Forelimb muscle (tissue), 1 donor: ENCODE data around the gene WDR70. TPM values are rescaled to one million over a fixed set of nuclear protein-coding genes. Genes with fewer than 3 reads are reported as not detected.
"Not testable (repeated sequence)": the region's sequence is repeated elsewhere in the genome, so short reads cannot be mapped to it uniquely, and the experiment has no call there.

Experiments
- DNase-seq: peaks from one replicate; pipeline ENCODE4 v3.0.0-alpha.2; 2013; ENCODE audit warnings: low read depth
- polyA plus RNA-seq: library from polyadenylated mRNA; unstranded; fragments of 120-200 nt; gene quantifications from one replicate; pipeline ENCODE4 v1.2.1, GENCODE V29; 2013; ENCODE audit not compliant: insufficient read length

Gene WDR70
- polyA plus RNA-seq, 1 donor = 27.8 TPM

DNA sequence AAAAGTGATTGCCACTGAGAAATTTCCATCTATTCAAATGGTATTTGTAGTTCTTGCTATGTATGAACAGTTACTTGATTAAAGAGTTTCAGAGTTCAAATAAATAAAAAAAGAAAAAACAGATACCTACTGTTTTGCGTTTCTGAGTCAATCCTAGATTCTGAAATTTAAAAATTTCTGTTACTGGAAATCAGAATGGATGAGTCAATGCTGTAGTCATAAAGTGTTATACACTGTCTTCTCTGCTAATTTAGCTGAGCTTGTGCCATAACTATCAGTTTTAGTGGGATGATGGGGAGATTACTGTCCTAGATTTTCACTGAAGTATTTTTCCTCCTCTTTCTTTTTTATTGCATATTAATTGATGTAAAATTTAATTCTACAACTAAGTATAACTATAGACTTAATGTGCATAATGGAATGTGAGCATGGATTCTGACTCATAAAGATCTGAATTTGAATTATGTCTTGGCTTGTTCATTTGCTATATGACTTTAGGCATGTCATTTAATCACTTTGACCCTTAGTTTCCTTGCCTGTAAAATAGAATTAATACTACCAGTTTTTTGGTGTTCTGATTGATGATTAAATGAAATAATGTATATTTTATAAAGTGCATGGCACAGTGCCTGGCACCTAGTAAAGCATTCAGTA lies 75.4 kb downstream of the WDR70 start:
- DNase-seq = not testable (repeated sequence)

DNA sequence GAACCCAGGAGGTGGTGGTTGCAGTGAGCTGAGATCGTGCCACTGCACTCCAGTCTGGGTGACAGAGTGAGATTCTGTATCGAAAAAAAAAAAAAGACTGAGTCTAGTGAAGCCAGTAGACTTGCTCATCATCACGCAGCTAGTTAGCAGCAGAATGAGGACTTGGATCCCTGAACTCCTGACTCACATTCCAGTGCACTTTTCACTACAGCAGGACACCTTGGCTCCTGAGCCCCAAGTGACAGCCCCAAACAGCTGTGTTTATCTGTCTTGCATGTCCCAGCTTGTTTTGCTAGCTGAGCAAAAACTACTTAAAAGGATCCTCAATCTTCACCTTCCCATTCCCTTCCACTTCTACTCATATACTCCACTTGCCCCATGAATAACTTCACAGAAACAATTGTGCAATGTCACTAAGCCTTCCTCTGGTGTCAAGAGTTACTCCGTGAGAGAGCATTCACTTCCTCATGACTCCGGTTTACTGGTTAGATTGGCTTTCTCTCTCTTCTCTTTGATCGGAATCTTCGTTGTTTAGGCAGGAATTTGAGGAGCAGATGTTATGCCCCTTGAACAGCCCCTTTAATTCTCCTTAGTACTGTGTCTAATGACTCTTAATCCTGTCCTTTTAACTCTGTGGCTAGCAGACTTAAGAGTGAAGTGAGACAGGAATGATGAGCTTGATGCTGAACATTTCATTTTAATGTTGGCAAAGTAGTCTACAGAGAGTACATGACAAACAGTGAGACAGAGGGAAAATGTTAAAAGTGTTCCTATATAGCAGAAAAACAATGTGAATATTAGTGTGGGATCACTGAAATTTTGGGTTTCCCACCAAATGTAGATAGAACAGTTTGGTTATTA lies 84.3 kb downstream of the WDR70 start:
- not testable (repeated sequence) for DNase-seq

DNA sequence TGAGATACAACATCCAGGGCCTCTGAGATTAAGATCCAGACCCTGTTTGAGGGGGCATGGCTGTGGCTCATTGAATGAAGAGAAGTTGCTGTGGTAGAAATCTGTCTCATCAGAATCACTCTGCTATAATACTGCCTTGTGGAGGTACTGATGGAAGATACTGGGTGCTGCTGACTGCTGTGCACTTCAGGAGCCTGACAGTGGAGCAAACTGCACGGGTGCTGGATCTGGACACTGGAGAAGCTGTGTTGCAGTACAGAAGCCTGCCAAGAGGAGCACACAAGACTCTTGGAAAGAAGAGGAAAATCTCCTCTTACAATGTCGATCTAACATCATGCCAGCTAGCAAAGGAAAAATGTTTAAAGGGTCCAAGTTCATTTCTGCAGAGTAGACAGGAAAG lies 85.5 kb downstream of the WDR70 start:
- DNase-seq = not testable (repeated sequence)

DNA sequence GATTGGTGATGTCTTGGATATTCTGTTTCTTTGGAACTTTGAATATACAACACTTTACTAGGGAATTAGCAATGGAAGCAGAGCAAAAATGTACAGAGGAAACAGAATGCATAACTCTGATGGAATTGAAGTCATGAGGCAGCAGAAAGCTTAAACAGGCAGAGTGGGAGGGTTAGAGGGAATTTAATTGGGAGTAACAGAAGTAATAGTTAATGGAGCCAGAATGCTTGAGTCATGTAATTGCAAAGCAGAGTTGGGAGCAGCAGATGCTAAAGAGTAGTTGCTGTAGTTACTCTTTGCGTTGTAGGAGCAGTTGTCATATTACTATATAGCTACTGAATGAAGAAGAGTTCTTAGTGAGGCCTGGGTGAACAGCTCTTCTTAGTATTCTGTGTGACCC lies 90.3 kb downstream of the WDR70 start:
- DNase-seq = not testable (repeated sequence)

DNA sequence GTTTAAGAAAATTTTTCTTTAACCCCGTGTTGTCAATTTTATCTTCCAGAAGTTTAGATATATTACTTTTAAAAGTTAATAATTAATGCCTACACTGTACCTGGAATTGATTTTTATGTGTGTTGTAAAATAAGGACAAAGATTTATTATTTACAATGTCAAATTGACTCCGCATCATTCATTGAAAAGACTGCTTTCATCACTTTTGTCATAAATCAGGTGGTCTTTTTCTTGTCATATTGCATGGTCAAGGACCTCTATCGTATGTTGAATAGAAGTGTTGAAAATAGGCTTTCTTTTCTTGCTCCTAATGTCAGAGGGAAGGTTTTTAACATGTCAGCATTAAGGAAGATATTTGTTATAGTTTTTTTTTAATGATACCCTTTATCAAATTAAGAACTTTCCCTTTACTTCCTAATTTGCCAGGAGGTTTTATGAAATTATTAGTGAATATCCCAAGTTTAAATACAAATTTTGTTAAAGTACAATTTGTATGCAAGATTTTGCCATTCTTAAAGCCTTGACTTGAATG lies 92.6 kb downstream of the WDR70 start:
- DNase-seq = no peak

DNA sequence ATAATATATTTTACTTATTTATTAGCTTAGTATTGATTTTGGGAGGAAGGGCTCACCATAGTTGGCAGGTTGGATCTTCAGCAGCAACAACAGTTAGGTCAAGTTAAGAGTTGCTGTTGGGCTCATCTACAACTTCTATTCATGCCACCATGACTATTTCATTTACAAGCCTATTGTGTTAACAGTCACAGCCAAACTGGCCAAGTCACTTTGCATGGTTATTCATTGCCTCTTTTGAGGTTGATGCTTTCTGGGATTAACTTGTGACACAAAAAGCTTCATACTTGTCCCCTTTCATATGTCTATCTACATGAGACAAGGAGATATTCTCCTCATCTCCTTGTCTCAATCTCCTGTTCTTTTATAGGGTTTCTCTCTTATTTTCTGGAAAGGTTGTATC lies 98.3 kb downstream of the WDR70 start:
- no peak for DNase-seq

DNA sequence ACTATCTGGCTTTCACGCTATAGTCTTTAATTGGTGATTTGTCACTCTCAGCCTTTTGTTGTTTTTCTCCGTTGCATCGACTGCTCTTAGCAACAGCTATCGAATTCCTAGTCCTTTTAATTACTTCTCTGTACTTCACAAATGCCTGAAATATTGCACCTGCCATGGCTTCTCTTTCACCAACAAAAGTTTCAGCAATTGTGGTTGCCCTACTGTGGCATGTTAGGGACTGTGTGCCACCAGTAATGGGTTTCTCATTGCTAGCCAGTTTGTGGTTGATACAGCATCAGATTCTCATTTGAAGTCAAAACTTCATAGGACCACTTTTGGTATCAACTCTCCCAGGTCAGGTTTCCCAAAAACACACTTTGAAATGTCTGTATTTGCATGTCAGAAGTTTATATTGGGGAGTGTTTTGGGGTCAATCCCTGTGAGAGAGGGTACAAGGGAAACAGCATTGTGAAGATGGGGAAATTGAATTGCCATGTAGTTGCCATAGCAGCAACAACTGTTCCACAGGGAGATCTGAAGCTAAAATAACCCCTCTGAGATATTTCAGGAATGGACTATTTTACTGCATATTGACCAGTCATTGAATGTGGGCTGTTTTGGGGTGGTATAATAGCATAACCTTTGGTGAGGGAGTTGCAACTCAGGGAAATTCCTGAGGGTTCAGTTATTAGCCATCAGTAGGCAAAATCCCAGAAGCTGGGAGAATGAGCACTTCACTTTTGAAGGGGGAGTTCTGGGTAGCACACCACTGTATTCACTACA lies 99.2 kb downstream of the WDR70 start:
- DNase-seq = no peak

DNA sequence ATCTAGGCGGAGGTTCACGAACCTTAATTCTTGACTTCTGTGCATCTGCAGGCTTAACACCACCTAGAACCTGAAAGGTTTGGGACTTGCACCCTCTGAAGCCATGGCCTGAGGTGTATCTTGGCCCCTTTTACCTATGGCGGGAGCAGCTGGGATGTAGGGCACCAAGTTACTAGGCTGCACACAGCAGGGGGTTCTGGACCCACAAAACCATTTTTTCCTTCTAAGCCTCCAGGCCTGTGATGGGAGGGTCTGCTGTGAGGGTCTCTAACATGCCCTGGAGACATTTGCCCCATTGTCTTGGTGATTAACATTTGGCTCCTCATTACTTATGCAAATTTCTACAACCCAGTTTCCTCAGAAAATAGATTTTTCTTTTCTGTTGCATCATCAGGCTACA lies 102.3 kb downstream of the WDR70 start:
- DNase-seq = not testable (repeated sequence)

DNA sequence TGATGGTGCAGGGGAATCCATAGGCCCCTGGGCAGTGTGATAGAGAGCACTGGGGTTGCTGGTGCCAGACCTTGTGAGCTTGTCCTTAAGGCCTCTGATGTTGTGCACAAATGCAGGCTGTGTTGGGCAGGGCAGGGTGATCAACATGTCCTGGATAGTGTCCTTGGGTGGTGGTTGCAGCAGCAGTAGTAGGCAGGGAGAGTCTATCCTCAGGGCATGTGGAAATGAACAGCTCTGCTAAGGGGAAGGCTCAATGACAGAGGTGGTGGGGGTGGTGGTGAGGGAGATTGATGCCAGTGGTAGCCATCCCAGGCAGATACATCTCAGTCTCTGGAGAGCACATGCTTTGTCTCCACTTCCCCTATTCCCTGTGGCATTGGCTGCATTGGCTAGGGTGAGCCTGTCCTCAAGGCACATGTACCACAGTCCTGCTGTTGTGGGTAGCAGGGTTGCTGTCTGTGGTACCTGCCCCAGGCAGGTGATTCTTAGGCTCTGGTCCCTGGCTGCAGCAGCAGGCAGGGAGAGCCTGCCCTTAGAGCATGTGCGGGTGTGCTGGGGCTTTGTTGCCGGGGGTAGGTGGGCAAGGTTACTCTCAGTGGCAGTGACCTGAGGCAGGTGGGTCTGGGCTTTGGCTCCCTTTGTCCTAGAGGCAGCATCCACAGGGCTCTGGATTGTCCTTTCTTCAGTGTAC lies 111.1 kb downstream of the WDR70 start:
- no peak for DNase-seq

DNA sequence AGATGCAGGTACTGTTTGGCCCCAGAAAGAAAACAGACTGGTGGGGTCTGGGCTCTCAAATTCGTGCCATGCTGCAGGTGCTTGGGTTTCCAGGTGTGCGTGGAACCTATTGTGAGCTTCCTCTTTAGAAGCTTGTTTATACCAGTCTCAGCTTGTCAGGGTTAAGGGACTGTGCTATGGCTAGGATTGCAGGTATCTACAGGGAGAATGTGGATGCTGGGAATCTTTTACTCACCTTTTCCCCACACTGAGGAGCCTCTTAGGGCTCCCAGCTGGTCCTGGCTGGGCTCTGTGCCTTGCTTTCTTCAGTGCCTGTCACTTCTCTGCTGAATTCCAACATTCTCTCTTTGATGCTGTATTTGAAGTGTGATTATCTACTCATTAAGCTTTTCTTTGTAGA lies 111.8 kb downstream of the WDR70 start:
- DNase-seq = no peak

DNA sequence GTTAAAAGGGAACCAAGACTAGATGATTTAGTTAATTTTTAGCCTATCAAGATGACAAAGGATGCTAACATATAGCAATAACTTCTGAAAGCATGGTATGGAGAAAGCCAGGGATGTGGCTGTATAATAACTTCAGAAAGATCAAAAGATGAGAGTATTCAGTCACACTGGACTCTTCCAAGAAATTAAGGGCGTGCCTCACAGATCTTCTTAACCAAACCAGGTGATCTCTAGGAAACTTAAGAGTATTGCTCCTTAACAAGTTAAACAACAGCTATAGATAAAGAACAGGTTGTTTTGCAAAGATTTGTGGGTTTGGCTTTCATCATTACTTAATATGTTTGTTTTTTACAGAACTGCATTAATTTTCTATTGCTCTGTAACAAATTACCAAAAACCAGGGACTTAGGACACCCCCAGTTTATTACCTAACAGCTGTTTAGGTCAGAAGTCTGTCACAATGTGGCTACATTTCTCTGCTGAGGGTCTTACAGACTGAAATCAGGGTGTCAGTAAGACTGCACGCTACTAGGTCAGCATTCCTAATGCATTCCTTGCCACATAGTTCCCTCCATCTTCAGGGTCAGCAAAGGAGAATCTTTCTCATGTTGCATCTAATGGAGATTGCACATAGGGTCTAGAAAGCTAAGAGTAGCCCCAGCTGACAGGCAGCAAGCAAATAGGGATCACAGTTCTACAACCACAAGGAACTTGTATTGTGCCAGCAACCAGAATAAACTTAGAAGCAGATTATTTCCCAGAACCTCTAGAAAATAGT lies 113.8 kb downstream of the WDR70 start:
- no peak for DNase-seq

DNA sequence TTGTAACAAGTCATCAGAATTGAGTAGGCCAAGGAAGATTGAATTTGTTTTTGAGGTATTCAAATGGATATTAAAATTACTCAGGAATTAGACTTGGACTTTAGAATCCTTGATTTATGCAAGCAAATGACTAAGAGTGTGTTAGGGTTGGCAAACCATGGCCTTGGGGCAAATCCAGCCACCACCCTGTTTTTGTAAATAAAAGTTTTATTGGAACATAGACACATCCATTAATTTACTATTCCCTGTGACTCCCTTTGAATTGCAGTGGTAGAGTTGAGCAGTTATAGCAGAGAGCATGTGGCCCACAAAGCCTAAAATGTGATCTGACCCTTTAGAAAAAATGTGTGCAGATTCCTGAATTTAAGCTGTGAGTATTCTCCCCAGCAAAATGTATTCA lies 115.6 kb downstream of the WDR70 start:
- no peak for DNase-seq

DNA sequence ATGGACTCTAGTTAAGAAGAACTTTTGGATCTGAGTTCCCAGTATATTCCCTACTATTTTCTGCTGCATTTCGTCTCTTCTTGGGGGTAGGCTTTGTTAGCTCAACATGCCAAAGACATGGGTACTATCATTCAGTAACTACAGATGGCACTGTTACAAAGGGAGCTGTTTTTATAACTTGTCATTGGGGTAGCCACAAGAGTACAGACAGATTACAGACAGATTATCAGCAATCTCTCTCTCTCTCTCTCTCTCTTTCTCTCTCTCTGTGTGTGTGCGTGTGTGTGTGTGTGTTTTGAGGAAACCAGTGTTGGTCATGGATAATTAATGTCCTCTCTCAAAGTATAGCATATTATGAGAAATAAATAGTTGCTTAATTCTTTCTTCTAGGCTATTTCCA lies 116.1 kb downstream of the WDR70 start:
- DNase-seq = no peak

DNA sequence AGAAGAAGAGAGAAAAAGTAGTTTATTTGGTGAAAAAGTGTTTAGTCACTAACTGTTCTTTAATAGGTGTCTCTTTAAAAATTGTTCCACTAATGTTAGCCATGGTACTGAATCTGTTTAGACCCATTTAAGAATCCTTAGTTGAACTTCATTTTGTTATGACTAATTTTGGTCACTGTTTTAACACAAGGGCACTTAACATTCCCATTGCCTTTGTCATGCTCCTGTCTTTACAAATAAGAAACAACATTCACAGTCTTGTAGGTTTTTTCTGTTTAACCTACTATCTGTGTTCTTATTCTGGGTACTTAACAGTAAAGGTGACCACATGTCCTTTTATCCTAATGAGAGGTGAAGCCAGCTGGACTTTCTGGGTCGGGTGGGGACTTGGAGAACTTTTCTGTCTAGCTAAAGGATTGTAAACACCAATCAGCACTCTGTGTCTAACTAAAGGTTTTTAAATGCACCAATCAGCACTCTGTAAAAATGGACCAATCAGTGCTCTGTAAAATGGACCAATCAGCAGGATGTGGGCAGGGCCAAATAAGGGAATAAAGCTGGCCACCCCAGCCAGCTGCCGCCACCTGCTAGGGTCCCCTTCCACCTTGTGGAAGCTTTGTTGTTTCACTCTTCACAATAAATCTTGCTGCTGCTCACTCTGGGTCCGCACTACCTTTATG lies 116.7 kb downstream of the WDR70 start:
- no peak for DNase-seq

DNA sequence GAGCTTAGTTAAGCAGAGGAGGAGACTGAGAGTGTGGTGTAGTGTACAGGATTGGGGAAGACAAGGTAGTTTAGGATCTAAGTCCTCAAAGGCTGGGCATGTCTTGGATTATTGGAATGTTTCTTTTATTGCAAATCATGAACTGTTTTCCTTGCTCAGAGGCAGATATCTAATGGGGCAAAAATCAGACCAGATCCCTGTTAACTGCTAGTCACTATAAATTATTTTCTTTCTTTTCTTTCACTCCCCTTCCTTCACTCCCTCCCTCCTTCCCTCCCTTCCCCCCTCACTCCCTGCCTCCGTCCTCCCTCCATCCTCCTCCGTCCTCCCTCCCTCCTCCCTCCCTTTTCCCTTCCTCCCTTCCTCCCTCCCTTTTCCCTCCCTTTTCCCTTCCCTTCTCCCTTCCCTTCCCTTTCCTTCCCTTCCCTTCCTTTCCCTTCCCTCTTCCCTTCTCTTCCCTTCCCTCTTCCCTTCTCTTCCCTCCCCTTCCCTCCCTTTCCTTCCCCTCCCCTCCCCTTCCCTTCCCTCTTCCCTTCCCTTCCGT lies 117.9 kb downstream of the WDR70 start:
- no peak for DNase-seq

DNA sequence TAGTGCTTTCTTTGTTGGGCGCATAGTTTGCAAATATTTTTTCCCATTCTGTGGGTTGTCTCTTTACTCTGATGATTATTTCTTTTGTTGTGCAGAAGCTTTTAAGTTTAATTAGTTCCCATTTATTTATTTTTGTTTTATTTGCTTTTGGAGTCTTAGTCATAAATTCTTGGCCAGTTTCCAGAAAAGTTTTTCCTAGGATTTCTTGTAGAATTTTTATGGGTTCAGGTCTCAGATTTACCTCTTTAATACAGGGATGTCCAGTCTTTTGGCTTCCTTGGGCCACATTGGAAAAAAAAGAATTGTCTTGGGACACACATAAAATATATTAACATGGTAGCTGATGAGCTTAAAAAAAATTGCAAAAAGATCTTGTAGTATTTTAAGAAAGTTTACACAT lies 122.0 kb downstream of the WDR70 start:
- DNase-seq = no peak

DNA sequence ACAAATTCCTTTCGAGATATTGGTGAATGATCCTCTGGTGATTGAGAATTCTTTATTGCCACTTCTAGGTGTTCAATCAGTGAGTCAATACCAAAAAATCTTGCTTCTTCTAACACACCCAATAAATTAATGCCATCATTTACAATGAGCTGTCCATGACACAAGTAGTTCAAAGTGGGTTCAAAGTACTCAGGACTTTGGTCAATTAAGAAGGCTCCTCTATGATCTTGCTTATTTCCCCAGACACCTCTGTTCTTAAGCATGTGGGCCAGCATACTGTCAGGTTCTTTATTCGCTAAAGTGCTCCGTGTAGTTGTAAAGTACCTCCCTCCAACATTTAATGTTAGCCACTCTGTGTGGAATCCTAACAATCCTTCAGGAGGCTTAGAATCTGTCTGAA lies 127.1 kb downstream of the WDR70 start:
- DNase-seq = no peak

DNA sequence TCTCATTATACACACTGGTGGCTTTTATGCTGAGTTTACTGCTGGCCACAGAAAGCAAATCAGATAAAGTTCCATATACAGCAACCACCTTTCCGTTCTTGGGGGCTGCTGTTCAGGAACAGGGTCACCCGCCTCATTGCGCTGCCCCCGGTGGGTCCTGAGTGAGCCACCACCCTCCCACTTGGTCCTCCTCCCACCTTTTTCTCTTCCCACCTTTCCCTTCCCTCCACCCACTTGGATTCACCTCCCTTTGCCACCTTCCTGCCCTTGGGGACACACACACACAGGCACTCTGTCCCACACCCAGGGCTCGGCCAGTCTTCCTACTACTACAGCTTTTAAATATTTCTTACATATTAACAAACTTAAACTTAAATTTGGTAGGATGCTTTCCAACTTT lies 127.6 kb downstream of the WDR70 start:
- DNase-seq = no peak

DNA sequence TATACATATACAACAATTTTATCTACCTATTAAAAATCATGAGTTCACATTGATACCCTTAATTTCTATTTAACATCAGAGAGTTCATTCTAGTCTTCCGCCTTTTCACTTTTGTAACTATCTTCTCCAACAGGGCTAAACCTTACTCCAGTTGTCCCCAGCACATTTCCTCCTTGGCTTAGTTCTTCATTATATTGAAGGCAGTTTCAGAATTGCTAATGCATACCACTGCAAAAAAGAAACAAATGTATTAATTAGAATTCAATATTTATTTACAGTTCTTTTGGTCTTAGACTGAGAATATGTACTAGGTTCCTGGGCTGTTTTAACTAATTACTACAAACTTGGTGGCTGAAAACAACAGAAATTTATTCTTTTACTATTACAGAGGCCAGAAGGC lies 132.5 kb downstream of the WDR70 start:
- no peak for DNase-seq

DNA sequence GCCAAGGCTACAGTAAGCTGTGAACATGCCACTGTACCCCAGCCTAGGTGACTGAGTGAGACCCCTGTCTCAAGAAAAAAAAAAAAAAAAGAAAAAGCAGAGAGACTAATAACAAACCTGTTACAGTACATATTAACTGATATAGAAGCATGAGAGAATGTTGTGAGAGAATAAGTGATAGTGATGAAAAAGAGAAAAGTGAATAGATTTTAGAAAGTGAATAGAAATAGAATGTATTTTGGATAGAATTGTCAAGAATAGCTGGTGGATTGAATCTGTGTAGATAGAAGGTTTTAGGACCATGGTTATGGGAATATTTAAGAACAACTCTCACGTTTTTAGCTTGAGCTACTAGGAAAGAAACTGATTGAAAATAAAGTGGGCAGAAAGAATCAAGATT lies 135.8 kb downstream of the WDR70 start:
- DNase-seq = no peak
